GM10847 (cell line): ENCODE results near the gene KNG1.

ENCODE experiments used
- POLR2A ChIP-seq: IDR thresholded peaks from 2 replicates; pipeline ENCODE4 v1.6.1; 2011; ENCODE audit not compliant: insufficient read length; ENCODE audit errors: extremely low read depth

KNG1 gene

DNA sequence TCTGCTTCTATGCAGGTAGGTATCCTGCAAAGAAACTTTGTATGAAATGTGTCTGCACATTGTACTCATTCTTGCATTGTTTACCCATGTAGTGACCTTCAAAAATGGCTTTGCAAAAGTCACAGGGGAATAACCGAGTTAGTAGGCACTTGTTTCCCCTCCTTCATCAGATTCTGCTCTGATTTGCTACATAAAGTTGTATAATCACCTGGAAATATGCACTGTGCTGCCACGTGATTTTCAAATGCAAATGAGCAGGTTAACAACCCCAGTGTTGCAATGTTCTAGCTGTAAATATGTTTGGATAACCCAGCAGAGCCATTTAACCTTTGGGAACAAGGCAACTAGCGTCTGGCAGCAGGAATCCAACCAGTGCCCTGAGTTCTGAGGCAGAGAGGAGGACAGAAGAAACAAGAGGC lies at the start of gene KNG1:
Gene KNG1 (plus strand): TSS at position 321 of the 419 bp plus-strand sequence. CDS start 184 bp downstream, outside the sequence.
- no peak for TF ChIP-seq POLR2A

DNA sequence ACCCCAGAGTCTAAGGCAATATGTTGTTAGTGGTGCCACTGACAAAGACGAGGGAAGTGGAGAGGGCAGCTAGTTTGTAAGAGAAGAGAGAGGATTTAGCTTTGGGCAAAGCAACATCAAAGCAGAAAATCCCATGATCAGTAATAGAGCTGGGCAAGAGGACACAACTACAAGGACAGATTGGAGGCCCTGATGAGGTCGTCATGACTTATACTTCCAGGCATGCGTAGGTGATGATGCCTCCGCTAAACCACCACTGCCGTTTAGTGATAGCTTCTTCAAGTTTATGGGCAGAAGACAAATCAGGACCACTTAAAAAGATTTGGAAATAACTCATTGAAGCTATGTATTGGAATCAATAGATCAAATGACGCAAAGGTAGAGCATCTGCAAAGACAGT lies 48.7 kb upstream of the KNG1 start:
- TF ChIP-seq POLR2A: no peak

DNA sequence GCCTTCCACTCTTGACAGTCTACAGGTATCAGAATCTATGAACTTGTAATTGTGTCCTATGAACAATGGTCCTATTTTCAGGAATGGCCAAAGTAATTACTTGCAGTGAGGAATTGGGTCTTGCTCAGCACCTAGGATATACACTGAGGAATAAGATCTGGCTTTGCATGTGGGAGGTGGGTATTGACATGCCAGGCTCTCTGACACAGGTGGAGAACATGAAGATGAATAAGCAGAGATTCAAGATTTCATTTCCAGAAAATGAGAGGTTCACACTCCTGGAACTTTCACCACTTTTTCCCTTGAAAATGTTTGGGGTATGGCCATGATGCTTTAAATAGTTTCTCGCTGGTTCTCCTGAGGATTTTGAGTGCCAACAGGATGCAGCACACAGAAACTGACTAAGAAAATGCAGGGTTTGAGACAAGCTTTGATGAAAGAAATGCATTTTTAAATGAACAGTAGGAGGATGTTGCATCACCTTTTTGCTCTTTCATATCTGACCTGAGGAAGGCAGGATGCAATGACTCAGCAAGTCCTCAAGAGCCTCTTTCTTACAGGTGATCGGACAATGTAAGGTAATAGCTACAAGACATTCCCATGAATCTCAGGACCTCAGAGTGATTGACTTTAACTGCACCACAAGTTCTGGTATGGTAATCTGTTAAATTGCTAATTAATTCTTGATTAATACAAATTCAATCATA lies 47.6 kb upstream of the KNG1 start:
- TF ChIP-seq POLR2A: no peak

DNA sequence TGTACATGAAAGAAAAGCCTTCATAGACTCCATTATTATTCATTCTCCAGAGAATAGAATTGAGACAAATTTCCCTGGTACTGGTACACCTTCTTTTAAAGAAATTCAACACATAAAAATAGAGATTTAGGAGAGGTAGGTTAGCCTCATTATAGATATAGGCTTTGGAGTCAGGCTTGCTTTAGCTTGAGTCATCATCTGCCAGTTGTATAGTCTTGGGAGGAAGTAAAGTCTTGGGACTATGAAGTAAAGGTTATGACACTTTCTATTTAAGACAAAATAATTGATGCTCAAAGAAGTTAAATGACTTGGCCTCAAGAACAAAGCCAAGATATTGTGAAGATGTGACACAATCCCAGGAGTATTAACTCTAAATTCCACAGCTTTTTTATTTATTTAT lies 47.0 kb upstream of the KNG1 start:
- no peak for TF ChIP-seq POLR2A

DNA sequence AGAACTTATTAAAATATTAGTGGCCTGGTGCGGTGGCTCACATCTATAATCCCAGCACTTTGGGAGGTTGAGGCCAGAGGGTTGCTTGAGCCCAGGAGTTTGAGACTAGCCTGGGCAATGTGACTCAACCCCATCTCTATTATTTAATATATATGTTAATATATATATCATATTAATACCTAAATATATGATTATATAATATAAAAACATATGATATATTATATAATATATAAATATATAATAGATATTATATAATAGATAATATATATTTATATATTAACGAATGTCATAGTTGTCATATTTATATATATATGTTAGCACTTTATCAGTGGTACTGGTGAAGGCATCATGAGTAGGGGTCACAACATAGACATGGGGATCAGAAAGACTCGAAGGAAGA lies 46.1 kb upstream of the KNG1 start:
- TF ChIP-seq POLR2A: no peak

DNA sequence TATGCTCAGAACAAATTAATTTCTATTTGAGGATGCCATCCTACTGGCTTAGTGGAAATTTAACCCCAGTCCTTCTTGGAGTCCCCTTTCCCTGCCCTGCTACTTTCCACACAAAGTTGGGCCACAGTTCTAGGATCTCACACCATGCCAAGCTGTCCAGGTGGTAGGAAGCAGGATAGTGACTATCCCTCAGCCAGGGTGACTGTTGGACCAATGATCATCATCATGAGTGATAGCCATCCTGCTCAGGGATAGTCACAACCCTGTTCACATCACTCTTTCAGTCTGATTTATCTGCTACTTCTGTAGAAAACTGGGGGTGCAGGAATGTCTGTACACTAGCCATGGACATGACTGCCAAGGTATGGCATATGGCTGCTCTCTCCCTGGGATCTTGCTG lies 38.6 kb upstream of the KNG1 start:
- no peak for TF ChIP-seq POLR2A

DNA sequence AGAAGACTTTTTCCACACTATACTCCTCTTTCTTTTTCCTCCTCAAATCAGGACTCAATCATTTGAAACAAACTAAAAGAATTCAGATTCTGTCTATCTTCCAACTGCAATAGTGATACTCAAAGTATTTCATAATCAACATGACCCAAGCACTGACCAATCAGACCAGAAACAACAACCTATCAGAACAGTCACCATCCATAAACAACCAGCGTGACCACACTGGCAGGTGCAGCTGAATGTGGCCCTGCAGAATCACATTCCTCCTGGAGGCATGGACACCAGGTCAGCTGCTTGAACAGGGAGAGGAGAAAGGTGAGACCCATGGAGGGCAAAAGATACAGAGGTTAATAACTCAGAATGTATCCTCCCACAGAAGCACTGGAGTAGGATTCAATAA lies 38.0 kb upstream of the KNG1 start:
- no peak for TF ChIP-seq POLR2A

DNA sequence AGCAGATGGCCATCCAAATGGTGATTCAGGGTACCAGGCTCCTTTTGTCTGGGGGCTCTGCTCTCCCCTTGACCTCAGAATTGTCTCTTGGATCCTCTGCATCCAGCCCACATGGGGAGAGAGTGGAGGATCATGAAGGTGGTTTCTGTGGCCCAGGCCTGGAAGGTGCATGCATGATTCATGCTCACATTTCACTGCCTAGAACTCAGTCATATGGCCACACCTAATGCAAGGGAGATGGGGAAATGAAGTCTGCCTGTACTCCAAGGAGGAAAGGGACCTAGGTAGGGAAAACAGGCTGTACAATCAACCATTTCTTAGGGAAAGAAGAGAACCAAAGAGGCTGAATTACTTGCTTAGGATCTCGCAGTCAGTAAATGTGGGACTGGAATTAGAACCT lies 36.3 kb upstream of the KNG1 start:
- TF ChIP-seq POLR2A: no peak

DNA sequence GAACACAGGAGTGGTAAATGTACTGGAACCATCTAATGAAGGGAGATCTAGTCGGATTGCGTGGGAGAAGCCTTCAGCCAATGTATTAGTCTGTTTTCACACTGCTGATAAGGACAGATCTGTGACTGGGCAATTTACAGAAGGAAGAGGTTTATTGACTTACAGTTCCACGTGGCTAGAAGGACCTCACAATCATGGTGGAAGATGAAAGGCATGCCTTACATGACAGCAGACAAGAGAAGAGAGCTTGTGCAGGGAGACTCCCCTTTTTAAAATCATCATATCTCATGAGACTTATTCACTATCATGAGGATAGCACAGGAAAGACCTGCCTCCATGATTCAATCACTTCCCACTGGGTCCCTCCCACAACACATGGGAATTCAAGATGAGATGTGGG lies 34.3 kb upstream of the KNG1 start:
- TF ChIP-seq POLR2A: no peak

DNA sequence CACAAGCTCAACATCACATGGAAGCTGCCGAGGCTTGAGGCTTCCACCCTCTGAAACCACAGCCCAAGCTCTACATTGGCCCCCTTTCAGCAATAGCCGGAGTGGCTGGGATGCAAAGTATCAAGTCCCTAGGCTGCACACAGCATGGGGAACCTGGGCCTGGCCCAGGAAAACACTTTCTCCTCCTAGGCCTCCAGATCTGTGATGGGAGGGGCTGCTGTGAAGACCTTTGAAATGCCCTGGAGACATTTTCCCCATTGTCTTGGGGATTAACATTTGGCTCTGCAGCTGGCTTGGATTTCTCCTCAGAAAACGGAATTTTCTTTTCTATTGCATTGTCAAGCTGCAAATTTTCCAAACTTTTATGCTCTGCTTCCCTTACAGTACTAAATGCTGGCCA lies 33.2 kb upstream of the KNG1 start:
- TF ChIP-seq POLR2A: no peak

DNA sequence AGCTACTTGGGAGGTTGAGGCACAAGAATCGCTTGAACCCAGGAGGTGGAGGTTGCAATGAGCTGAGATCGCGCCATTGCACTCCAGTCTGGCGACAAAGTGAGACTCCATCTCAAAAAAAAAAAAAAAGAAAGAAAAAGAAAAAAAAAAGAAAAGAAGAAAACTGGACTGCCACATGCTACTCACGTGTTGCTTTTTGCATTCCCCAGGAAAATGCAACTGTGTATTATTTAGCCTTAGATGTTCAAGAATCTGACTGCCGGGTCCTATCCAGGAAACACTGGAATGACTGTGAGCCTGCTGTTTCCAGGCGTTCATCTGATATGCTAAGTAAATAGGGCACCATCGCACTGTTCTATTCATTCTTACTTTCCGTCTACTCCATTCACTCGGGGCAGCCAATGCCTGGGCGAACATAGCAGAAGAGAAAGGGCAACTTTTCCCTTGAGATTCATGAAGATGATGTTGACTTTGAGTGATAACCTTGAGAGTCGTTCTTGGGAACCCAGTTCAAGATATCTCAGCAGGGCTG lies 30.0 kb upstream of the KNG1 start:
- TF ChIP-seq POLR2A: no peak

DNA sequence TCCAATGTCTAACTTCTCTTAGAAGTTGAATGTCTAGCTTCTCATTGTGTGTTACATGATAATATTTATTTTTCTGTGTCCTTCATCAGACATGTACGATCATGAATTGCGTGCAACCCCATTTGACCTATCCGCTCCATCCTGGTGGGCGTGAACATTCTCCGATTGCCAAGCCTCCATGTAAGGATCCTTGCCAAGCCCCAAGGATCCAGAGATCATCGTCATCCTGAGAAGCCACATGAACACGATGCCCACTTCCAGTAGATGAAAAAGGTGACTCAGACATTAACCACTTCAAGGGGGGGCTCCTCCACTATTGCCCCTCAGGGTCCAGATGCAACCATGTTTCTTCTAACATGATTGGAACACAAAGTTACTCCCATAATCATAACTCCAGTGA lies 25.5 kb upstream of the KNG1 start:
- no peak for TF ChIP-seq POLR2A

DNA sequence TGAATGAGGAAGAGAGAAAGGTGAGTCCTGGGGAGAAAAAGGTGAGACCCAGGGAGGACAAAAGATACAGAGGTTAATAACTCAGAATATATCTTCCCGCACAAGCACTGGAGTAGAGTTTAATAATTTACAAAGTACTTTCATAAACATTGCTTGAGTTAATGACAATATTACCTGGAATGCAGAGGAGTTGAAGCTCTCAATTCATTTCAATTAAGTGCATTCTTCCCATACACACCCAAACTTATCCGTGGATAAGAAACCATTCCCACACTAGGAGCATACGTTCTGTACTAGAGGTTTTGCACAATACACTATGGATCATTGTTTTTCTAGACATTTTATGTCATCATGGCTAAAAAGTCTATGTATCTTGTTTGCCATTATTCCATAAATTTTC lies 23.3 kb upstream of the KNG1 start:
- no peak for TF ChIP-seq POLR2A

DNA sequence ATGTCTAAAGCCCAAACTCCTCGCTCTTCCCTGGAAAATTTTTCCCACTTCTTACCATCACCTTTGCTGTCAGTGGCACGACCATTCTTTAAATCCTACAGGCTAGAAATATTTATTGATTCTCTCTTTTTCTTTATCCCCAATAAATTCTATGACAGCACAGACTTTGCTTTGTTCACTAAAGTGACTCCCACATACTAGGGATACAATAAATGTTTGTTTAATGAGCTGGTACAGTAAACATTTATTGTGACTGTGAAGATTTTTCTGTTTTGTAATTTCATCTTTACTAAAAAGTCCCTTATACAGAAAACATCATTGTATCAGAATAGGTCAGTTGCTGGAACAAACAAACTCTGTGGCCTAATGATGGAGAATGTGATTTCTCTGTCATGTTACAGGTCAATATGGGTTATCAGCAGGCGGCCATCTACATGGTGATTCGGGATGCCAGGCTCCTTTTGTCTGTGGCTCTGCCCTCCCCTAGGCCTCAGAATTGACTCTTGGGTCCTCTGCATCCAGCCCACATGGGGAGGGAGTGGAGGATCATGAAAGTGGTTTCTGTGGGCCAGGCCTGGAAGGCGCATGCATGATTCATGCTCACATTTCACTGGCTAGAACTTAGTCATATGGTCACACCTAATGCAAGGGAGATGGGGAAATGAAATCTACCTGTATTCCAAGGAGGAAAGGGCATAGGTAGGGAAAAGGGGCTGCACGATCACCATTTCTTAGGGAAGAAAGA lies 22.7 kb upstream of the KNG1 start:
- no peak for TF ChIP-seq POLR2A

DNA sequence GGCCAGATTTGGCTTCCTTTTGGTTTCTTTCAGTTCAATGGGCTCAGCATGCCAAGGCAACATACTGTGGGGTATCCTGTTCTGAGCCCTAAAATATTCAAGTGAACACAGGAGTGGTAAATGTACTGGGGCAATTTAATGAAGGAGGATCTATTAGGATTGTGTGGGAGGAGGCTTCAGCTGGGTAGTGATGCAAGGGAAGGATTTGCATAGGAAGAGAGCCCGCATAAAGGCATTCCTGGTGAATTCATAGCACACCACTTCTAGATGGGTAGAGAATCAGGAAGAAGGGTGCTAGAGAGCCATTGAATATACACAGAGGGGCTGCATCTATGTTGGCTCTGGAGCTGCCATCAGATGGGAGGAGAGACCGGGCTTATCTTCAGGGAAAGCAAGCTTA lies 20.6 kb upstream of the KNG1 start:
- TF ChIP-seq POLR2A: no peak

DNA sequence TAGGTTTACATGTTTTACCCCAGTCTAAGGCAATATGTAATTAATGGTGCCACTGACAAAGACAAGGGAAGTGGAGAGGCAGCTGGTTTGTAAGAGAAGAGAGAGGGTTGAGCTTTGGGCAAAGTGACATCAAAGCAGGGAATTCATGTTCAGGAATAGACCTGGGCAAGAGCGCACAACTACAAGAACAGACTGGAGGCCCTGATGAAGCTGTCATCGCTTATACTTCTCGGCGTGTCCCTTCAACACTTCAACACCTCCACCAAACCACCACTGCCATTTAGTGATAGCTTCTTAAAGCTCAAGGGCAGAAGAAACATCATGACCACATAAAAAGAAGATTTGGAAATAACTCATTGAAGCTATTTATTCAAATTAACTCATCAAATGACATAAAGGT lies 19.6 kb upstream of the KNG1 start:
- no peak for TF ChIP-seq POLR2A
